SK-N-MC (cell line): ENCODE results near the gene TMEM101.

Source experiments
- EZH2 ChIP-seq: fragments of 200-600 bp; sonication (generic); IDR thresholded peaks from one replicate; pipeline ENCODE4 v1.6.1; 2017; ENCODE audit warnings: antibody characterized with exemption
- POLR2AphosphoS5 ChIP-seq: IDR thresholded peaks from 2 replicates; pipeline ENCODE4 v1.6.1; 2012; ENCODE audit warnings: mild to moderate bottlenecking, low read depth, low read length, borderline replicate concordance

GRCh38 chr17:43988301-43988700, 26.5 kb downstream of the TMEM101 start:
- TF ChIP-seq POLR2AphosphoS5 (no peak), EZH2 (no peak)
